Measurements from ENCODE around the gene PRKAG1. TPM values are rescaled to one million over a fixed set of nuclear protein-coding genes. Genes with fewer than 3 reads are reported as not detected.

PRKAG1 gene
- total and polyA plus RNA-seq, 2 donors from 2014 or later = 57.1 to 58.4 TPM

GRCh38 chr12:48985901-48986300 lies 32.7 kb downstream of the PRKAG1 start:
- no peak for FAIRE-seq
- intact Hi-C loops (cut with DNase I) = no loop called here
- no peak for DNase-seq
- Histone ChIP-seq H3K9me3 (ENCODE audit: control insufficient read depth in 2 of 3, insufficient read depth in 1 of 3, low read length in 3 of 3) (no peaks in the 10 kb centered on the region), H3K27ac (ENCODE audit: low read depth in 2 of 2, low read length in 2 of 2) (no peak overlapping the region), H3K4me3 (ENCODE audit: low read length in 3 of 3) (no peak overlapping the region), H3K4me1 (ENCODE audit: control insufficient read depth in 2 of 3, insufficient read depth in 2 of 3, low read depth in 1 of 3, low read length in 3 of 3) (peaks cover 0 to 7% (median 1%) of the 10 kb centered on the region in 3 donors), H3K27me3 (ENCODE audit: control insufficient read depth, insufficient read depth, low read length) (peaks cover 47% of the 10 kb centered on the region), H3K9ac (ENCODE audit: low read length in 3 of 3) (no peak overlapping the region), H3K36me3 (ENCODE audit: control insufficient read depth in 2 of 3, insufficient read depth in 3 of 3, low read length in 3 of 3) (no peaks in the 10 kb centered on the region)
- TF ChIP-seq CTCF (IDR thresholded peaks at IDR 0.05; ENCODE audit: borderline replicate concordance, extremely low read depth, insufficient read depth) = no peak

- DNase-seq = no peak
- no peak for FAIRE-seq
- H3K27me3 ChIP-seq (ENCODE audit: control insufficient read depth, insufficient read depth, low read length) = peaks cover 51% of the 10 kb centered on the region
- no peaks in the 10 kb centered on the region for H3K9me3 ChIP-seq (ENCODE audit: control insufficient read depth in 2 of 3, insufficient read depth in 1 of 3, low read length in 3 of 3)
- no peaks in the 10 kb centered on the region for H3K36me3 ChIP-seq (ENCODE audit: control insufficient read depth in 2 of 3, insufficient read depth in 3 of 3, low read length in 3 of 3)
- H3K27ac ChIP-seq (ENCODE audit: low read depth in 2 of 2, low read length in 2 of 2) = no peak overlapping the region
- H3K4me1 ChIP-seq (ENCODE audit: control insufficient read depth in 2 of 3, insufficient read depth in 2 of 3, low read depth in 1 of 3, low read length in 3 of 3) = peaks cover 0 to 11% (median 5%) of the 10 kb centered on the region in 3 donors
- TF ChIP-seq CTCF (IDR thresholded peaks at IDR 0.05; ENCODE audit: borderline replicate concordance, extremely low read depth, insufficient read depth) = no peak
- intact Hi-C loops (cut with DNase I) = no loop called here
- no peak overlapping the region for H3K9ac ChIP-seq (ENCODE audit: low read length in 3 of 3)
- no peak overlapping the region for H3K4me3 ChIP-seq (ENCODE audit: low read length in 3 of 3)
Observed at GRCh38 chr12:48985475-48985897, 33.1 kb downstream of the PRKAG1 start.

- Histone ChIP-seq H3K4me1 (ENCODE audit: control insufficient read depth in 2 of 3, insufficient read depth in 2 of 3, low read depth in 1 of 3, low read length in 3 of 3) (peaks cover 0 to 31% (median 17%) of the 10 kb centered on the region in 3 donors), H3K27ac (ENCODE audit: low read depth in 2 of 2, low read length in 2 of 2) (no peak overlapping the region), H3K4me3 (ENCODE audit: low read length in 3 of 3) (no peak overlapping the region), H3K9ac (ENCODE audit: low read length in 3 of 3) (no peak overlapping the region), H3K9me3 (ENCODE audit: control insufficient read depth in 2 of 3, insufficient read depth in 1 of 3, low read length in 3 of 3) (no peaks in the 10 kb centered on the region), H3K36me3 (ENCODE audit: control insufficient read depth in 2 of 3, insufficient read depth in 3 of 3, low read length in 3 of 3) (no peaks in the 10 kb centered on the region), H3K27me3 (ENCODE audit: control insufficient read depth, insufficient read depth, low read length) (peaks cover 58% of the 10 kb centered on the region)
- no peak for TF ChIP-seq CTCF (IDR thresholded peaks at IDR 0.05; ENCODE audit: borderline replicate concordance, extremely low read depth, insufficient read depth)
- FAIRE-seq (no peak), DNase-seq (no peak)
- intact Hi-C loops (cut with DNase I) = no loop called here
Observed at GRCh38 chr12:48982397-48983080, 36.0 kb downstream of the PRKAG1 start.
